Stimulated activated naive CD4-positive, alpha-beta T cell treated with Interleukin-2 at 50 U/mL for 16 hours (primary cell): ENCODE data around the gene GPR55.
A peak's percentile ranks its signal among the peaks of the same experiment; 100 is the strongest.

Experiments
- DNase-seq: peaks from one replicate; lab custom pipeline; 2025; lab: John Stamatoyannopoulos, UW

The GPR55 gene

GRCh38 chr2:230919240-230919639 lies 5.8 kb downstream of the GPR55 start:
- no peak for DNase-seq

GRCh38 chr2:230916218-230916617 lies 8.8 kb downstream of the GPR55 start:
- no peak for DNase-seq

DNA sequence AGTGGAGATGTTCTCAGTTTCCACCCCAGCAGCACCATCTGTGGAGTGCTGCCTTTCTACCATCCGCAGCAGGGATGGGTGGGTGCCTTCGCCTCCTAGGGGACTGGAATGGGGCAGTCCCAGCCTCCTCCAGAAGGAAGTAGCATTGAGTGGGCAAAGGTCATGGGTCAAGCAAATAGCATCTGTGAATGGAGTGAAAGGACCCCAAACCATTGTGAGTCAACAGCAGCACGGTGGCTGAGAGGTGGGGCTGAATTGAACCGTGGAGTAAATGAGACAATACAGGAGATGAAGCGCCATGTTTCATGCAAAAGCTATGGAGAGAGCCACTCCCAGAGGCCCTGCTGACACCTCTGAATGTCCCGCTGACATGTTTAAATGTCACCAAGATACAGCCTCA lies 9.7 kb downstream of the GPR55 start:
- no peak for DNase-seq

DNA sequence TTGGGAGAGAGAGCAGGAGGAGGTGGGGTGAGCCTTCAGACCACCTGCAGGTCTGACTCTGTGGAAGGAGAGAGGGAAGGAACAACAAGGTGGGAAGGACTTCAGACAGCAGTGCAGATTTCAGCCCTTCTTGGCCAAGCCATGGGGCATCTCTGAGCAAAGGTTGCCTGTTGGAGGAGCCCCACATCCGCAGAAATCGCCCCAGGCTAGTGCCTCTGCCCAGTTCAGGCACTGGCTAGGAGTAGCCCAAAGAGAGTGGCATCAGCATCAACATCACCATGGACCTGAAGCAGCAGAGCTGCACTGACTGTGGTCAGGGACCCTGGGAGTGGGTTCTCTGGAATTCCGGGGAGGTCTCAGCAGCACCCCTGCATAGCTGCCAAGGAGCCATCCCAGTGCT lies 10.2 kb downstream of the GPR55 start:
- no peak for DNase-seq

DNA sequence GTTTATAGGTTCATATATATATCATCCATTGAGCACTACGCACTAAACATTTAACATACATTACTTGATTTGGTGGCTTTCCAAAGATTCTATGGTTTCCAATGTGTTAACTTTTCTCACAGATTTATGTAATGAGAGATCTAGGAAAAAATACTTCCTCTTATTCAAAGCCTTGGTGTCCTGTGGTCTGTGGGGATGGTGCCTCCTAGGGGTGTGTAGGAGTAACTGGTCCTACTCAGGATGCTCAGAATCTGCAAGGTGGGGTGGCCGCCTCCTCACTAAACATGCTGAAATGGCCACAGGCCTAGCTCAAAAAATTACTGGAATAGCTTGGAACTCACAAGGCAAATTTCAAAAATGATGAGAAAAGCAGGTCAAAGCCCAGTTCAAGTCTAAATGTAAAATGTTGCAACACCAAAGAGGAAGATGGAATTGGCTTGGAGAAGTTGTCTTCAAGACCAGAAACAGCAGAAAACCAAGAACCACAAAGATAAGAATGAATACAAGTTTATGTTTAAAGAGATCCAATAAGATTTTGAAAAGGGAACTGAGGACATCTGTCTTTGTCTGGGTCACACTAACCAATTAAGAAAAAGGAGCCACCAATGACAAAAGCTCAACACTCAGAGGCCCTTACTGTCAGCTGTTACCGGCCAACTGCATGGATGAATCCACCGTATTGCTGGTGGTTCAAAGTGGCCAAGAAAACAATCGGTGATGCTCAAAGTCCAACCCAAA lies 11.5 kb downstream of the GPR55 start:
- DNase-seq: no peak

- no peak for DNase-seq
These were observed 12.3 kb downstream of the GPR55 start for GRCh38 chr2:230912724-230913123.

- no peak for DNase-seq
These were observed 13.0 kb downstream of the GPR55 start for GRCh38 chr2:230912046-230912445.

GRCh38 chr2:230910546-230911177 lies 14.4 kb downstream of the GPR55 start:
- DNase-seq: no peak

DNA sequence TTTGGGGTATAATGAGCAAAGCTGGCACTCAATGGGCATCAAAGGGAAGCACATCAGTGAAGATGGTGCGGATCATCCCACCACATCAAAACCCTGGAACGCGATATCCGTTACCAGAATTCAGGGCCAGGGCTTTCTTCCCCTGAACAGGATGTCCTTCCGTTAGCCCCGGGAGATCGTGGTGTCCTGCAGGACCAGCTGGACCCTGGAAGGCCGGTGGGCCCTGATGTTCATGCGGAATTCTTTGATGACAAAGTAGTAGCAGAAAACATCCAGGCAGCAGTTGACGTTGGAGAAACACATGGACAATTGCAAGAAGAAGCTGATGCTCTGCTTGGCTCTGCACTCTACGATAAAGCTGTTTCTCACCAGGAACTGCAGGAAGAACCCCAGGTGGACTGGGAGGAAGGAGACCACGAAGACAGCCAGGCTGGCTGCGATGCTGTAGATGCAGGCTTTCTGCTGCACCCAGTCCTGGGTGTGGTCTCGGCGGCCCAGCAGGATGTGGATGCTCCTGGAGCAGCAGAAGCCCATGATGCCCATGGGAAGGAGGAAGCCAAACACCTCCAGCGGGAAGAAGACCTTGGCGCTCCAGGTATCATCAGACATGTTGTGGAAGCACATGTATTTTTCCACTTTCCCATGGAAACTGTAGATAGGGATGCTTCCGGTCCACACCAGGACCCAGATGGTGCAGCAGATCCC lies 15.0 kb downstream of the GPR55 start:
- no peak for DNase-seq

- DNase-seq: peak; percentile 82
These were observed 16.3 kb downstream of the GPR55 start for GRCh38 chr2:230908595-230909191.

DNA sequence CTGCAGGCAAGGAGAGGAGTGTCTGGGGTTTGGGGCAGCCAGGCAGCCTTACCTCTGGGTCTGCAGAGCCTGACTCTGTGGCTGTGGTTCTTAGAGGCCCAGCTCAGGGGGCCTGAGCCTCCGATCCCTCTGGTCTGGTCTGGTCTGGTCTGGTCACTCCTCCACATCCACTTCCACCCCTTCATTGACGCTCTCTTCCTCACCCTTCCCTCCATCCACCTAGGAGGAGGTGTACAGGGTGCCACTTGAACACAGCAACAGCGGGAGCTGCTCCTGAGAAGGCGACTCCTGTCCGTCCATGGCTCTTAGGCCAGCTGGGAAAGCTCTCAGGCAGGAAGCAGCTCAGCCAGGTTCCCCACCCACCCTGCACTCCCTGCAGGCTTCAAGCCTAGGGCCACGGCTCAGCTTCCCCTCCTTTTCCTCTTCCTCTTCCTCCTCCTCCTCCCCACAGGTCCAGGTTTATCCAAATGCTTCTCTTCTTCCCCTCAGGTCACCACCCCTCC lies 16.9 kb downstream of the GPR55 start:
- no peak for DNase-seq

DNA sequence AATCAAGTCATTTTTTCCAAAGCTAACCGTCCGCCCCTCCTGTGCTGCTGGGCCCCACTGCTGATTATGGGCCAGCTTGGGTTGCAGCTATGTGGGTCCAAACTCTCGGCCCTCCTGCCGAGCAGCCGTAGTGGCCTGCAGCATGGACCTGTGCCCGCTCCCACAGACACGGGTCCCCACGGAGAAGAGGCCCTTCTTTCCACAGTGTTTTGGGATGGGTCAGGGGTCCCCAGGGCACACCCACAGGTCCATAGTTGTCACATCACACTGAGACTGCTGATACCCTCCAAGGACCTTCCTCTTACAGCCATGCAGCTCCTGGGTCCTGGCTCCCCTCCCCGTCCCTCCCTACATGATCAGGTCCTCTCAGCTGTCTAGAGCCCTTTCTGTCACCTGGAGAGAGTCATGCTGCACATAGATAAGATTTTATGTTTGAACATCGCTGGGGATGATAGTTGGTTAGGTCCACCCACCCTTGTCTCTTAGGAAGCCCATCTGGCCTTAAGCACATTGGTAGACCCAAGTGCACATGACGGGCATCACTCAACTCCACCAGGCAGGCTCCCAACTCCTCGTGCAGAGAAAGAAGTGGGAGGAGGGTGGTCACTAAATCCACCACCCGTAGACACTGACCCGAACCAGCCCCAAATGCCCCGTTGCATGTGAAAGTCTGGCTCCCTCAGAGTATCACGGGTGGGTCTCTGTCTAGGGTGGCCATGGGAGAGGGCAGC lies 17.5 kb downstream of the GPR55 start:
- no peak for DNase-seq

- DNase-seq: no peak
These were observed 18.4 kb downstream of the GPR55 start for GRCh38 chr2:230906471-230907230.

DNA sequence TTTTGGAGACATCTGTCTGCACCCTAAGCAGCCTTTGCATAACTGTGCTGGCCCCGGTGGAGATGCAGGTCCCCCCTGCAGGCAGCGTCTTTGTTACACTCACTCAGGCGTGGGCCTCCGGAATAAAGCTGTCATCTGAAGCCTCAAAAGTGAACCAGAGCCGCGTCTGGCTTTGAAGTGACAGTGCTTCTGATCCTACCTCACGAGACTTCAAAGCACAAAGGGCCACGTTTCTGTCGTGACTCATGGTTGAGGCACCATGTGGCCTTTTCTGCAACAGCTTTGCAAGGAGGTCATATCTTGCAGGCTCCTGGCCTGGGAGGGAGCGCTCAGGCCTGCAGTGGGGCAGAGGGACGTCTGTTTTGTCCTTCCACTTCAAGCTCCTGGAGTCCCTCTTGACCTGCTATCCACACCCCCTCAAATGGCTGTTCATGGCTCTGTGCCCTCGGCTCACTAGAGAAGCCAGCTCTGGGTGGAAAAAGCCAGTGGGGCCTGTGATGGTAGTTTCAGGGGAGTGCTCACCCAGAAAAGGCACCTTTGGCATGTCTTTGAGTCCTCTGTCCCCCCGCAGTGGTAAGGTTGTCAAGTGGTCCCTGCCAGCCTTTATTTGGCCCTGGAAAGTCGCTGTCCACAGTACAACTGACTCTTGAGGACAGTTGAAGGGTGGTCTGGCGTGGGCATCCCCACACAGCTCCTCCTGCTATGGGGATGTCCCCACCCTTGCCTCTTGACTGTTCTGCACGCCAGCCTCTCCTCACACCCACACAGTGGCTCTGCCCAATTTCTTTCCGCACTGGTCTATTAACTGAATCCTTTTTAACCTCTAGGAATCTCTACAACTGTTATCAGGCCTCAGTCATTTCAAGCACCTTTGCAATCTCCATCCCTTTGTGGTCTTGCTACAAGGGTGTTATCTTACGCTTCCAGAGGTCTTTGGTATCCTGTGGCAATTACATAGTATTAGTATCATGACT lies 19.3 kb downstream of the GPR55 start:
- peak; percentile 91 for DNase-seq

DNA sequence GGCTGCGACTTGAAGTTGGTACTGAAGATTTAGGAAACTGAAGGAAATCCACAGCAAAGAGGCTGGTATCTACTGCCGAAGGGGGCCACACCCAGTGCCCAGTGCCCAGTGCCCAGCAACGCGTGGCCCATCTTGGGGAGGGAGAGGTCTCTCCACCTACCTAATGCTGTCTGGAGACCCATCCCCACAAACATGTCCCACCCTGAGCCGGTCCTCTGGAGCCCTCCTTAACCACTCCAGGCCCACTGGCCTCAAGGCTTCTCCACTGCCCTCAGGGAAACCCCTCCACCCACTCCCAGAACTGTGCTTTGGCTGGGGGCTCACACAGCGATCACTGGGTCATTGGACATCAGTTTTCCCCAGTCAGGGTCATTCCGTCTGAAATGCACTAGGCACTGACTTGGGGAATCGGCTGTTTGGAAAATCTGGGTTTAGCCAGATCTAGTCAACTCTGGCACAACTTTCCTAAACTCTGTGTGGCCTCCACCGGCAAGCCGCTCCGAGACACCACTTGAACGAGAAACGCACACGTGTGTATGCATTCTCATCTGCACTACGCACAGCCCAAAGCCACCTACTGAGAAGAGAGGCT lies 20.1 kb downstream of the GPR55 start:
- no peak for DNase-seq

- DNase-seq: no peak
These were observed 21.6 kb downstream of the GPR55 start for GRCh38 chr2:230903231-230904150.

DNA sequence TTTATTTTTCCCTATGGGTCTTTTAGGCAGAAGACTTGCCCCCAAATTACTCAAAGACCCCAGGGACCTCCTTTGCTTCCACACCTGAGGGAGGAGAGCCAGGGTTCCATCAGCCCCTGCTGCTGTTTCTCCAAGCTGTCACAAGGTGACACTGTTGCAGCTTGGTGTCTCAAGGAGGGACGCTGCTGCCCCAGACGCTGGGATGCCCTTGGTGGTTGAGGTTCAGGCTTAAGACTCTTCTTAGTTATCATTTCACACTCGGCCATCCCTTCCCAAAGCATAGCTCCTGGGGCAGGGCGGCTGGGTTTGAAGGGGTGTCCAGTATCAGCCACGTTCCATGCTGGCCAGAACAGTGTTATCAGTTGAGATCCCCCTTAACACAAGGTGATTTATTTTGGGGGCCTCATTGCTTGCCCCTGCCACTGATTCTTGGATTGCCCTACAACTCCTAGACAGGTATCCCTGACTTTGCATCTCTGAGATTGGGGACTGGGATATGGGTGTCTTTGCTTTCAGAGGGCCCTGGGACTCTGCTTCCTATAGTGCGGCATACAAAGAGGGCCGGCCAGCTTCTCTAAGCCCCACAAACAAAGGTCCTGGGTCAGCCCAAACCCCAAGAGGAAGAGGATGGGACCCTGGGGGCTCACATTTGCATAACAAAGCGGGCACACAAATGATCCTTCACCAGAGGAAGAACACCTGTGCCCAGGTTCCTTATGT lies 22.7 kb downstream of the GPR55 start:
- DNase-seq: peak; percentile 53

DNA sequence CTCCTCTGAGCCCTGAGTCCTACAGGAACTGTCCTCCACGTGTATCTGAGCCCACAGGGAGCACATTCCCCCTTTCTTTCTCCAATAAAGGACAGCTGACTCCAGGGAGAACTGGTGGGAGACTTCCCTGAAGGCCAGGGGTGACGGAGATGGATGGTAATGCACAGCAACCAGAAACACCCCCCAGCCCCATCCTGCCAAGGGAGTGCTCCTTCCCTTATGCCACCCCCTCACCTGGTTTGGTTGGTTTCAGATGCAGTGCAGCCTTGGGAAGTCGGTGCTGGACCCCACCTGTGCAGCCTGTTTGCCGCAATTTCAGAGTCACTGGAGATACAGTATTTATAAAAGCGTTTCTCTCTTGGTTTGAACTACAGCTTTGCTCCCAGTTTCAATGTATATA lies 24.0 kb downstream of the GPR55 start:
- DNase-seq: no peak
